RWPE2 (cell line): ENCODE measurements around the gene KBTBD8.

ENCODE experiments used
- ATAC-seq: fragments of 200-7000 bp; cut with Tn5 transposase; 3 replicates; pipeline ENCODE4 v1.9.1; 2021; ENCODE audit warnings: low read depth
- DNase-seq: peaks from one replicate; pipeline ENCODE4 v3.0.0-alpha.2; 2020; ENCODE audit warnings: low spot score
- H3K27ac ChIP-seq: fragments of 450-650 bp; 2 replicates; pipeline ENCODE4 v1.5.1; 2017; ENCODE audit warnings: mild to moderate bottlenecking; ENCODE audit not compliant: poor library complexity, severe bottlenecking
- H3K27me3 ChIP-seq: fragments of 250-450 bp; sonication (Bioruptor Pico); 2 replicates; pipeline ENCODE4 v1.5.1; 2021; ENCODE audit warnings: mild to moderate bottlenecking, moderate library complexity; ENCODE audit not compliant: insufficient read depth, poor library complexity, severe bottlenecking
- H3K36me3 ChIP-seq: fragments of 250-450 bp; sonication (Bioruptor Pico); 2 replicates; pipeline ENCODE4 v1.5.1; 2020; ENCODE audit warnings: low read depth, mild to moderate bottlenecking, moderate library complexity
- H3K4me1 ChIP-seq: fragments of 250-450 bp; sonication (Bioruptor Pico); 2 replicates; pipeline ENCODE4 v1.5.1; 2021; ENCODE audit warnings: mild to moderate bottlenecking, moderate library complexity; ENCODE audit not compliant: insufficient read depth, poor library complexity, severe bottlenecking
- H3K4me3 ChIP-seq: fragments of 250-450 bp; sonication (Bioruptor Pico); 2 replicates; pipeline ENCODE4 v1.5.1; 2021; ENCODE audit warnings: mild to moderate bottlenecking, moderate library complexity; ENCODE audit not compliant: severe bottlenecking
- H3K9me3 ChIP-seq: fragments of 250-450 bp; sonication (Bioruptor Pico); 2 replicates; pipeline ENCODE4 v1.5.1; 2021; ENCODE audit warnings: mild to moderate bottlenecking, moderate library complexity; ENCODE audit not compliant: severe bottlenecking
- TF ChIP-seq, protein P1 (sequence below): fragments of 450-650 bp; IDR thresholded peaks from one replicate; pipeline ENCODE4 v1.5.1; 2017; ENCODE audit warnings: mild to moderate bottlenecking, moderate library complexity; ENCODE audit not compliant: poor library complexity, severe bottlenecking

The KBTBD8 gene

DNA sequence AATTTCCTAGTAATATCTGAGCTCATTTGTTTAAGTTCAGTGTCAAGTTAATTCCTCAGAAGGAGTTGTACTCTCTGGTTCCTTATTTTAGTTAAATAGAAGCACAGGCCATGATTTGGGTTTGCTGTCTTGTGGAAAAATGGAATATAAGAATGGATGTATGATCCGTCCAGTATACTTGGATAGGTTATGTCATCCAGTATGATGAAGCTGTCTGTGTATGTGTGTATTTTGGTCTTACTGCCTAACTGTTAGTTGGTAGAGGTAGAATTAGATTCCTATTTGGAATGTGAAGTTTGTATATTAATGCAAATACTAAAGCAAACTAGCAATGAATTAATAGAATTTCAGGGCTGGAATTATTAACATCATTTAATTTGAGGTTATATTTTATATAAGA is 7.9 kb downstream of the KBTBD8 start:
- no peak for ATAC-seq
- H3K27me3 ChIP-seq: no peaks in the 10 kb centered on the region
- DNase-seq: no peak
- no peaks in the 10 kb centered on the region for H3K9me3 ChIP-seq
- H3K4me3 ChIP-seq: no peak overlapping the region
- H3K4me1 ChIP-seq: no peaks in the 10 kb centered on the region
- H3K36me3 ChIP-seq: peaks cover 15% of the 10 kb centered on the region; the same call in 1 of the 2 replicates
- no peak overlapping the region for H3K27ac ChIP-seq
- TF ChIP-seq, protein P1, sequence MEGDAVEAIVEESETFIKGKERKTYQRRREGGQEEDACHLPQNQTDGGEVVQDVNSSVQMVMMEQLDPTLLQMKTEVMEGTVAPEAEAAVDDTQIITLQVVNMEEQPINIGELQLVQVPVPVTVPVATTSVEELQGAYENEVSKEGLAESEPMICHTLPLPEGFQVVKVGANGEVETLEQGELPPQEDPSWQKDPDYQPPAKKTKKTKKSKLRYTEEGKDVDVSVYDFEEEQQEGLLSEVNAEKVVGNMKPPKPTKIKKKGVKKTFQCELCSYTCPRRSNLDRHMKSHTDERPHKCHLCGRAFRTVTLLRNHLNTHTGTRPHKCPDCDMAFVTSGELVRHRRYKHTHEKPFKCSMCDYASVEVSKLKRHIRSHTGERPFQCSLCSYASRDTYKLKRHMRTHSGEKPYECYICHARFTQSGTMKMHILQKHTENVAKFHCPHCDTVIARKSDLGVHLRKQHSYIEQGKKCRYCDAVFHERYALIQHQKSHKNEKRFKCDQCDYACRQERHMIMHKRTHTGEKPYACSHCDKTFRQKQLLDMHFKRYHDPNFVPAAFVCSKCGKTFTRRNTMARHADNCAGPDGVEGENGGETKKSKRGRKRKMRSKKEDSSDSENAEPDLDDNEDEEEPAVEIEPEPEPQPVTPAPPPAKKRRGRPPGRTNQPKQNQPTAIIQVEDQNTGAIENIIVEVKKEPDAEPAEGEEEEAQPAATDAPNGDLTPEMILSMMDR: no peak

DNA sequence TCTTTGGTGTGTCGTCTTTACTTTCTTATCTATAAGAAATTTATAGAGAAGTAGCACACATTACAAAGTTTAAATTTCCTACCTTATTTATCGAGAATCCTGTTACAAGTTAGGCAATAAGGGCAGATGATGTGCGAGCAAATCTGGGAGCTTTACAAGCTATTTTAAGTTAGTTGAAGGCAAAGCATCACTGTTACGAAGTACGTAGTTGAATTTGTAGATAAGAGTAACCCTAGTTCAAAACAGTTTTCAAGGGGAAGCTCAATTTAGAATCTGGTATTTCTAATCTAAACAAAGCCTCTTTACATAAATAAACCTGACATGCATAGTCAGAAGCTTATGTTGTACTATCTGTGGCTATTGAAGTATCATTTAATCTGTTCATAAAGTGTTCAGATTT is 8.4 kb downstream of the KBTBD8 start:
- Histone ChIP-seq H3K36me3 (peaks cover 15% of the 10 kb centered on the region; the same call in 1 of the 2 replicates), H3K4me1 (no peaks in the 10 kb centered on the region), H3K27me3 (no peaks in the 10 kb centered on the region), H3K9me3 (no peaks in the 10 kb centered on the region), H3K27ac (no peak overlapping the region), H3K4me3 (no peak overlapping the region)
- TF ChIP-seq, protein P1: no peak
- no peak for DNase-seq
- no peak for ATAC-seq

DNA sequence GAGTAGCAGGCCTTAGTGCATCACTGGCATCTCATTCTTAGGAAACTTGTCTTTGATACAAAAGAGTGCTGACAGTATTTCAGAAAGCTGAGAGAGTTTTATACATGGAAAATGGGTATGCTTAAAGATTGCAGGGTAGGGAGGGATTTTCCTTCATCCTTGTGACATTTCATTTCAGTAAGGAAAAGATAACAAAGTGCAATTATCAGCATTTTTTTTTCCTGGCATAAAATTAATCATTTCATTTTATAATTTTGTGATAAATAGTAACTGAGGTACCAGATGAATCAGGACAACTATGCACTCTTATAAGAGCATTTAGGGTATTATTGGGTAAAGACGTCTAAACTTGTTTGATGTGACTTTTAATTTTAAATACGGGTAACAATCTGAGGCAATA is 10.3 kb downstream of the KBTBD8 start:
- Histone ChIP-seq H3K27ac (no peak overlapping the region), H3K4me1 (no peaks in the 10 kb centered on the region), H3K9me3 (no peaks in the 10 kb centered on the region), H3K27me3 (no peaks in the 10 kb centered on the region), H3K36me3 (peaks cover 10% of the 10 kb centered on the region; the same call in 1 of the 2 replicates), H3K4me3 (no peak overlapping the region)
- ATAC-seq (no peak), DNase-seq (no peak)
- TF ChIP-seq, protein P1: no peak

- Histone ChIP-seq H3K9me3 (no peaks in the 10 kb centered on the region), H3K27me3 (no peaks in the 10 kb centered on the region), H3K36me3 (peaks cover 1% of the 10 kb centered on the region; the same call in 1 of the 2 replicates), H3K4me1 (no peaks in the 10 kb centered on the region), H3K27ac (no peak overlapping the region), H3K4me3 (no peak overlapping the region)
- DNase-seq (no peak), ATAC-seq (no peak)
- TF ChIP-seq, protein P1: no peak
Measured at GRCh38 chr3:67009716-67010115, 11.6 kb downstream of the KBTBD8 start.

GRCh38 chr3:67011414-67012131 is 13.5 kb downstream of the KBTBD8 start:
- DNase-seq (no peak), ATAC-seq (no peak)
- no peaks in the 10 kb centered on the region for H3K27me3 ChIP-seq
- no peaks in the 10 kb centered on the region for H3K9me3 ChIP-seq
- H3K4me1 ChIP-seq: no peaks in the 10 kb centered on the region
- TF ChIP-seq, protein P1: no peak
- H3K36me3 ChIP-seq: no peaks in the 10 kb centered on the region
- no peak overlapping the region for H3K27ac ChIP-seq
- H3K4me3 ChIP-seq: no peak overlapping the region
